Stimulated activated naive CD8-positive, alpha-beta T cell treated with anti-CD3 and anti-CD28 coated beads, Interleukin-15, Interleukin-2, amounts not matched to agents 100 U/mL and 50 U/mL, for 24 hours (primary cell): ENCODE measurements around the gene SLC38A2.
A peak's percentile ranks its signal among the peaks of the same experiment; 100 is the strongest.
"Not testable (repeated sequence)": the region's sequence is repeated elsewhere in the genome, so short reads cannot be mapped to it uniquely, and the experiment has no call there.

ENCODE experiments used
- ATAC-seq: fragments of 150-1000 bp; cut with Tn5 transposase; one replicate; pipeline ENCODE4 v1.10.0; 2021
- DNase-seq: peaks from one replicate; pipeline ENCODE4 v3.0.0; 2021

SLC38A2 gene

GRCh38 chr12:46372544-46373300 lies at the start of gene SLC38A2:
TSS of gene SLC38A2 (minus strand) at chr12:46372773. CDS start at chr12:46371293, 1,480 bp downstream.
- peak; percentile 99 for DNase-seq
- peak; percentile 88 for ATAC-seq

DNA sequence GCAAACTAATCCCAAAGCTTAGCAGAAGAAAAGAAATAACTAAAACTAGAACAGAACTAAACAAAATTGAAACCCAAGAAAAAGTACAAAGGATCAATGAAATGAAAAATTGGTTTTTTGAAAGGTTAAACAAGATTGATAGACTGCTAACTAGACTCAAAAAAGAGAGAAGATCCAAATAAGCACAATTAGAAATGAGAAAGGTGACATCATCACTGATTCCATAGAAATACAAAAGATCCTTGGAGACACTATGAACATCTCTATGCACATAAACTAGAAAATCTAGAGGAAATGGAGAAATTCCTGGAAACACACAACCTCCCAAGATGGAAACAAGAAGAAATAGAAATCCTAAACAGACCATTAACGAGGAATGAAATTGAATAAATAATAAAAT lies 47.1 kb upstream of the SLC38A2 start:
- ATAC-seq (no peak), DNase-seq (no peak)

DNA sequence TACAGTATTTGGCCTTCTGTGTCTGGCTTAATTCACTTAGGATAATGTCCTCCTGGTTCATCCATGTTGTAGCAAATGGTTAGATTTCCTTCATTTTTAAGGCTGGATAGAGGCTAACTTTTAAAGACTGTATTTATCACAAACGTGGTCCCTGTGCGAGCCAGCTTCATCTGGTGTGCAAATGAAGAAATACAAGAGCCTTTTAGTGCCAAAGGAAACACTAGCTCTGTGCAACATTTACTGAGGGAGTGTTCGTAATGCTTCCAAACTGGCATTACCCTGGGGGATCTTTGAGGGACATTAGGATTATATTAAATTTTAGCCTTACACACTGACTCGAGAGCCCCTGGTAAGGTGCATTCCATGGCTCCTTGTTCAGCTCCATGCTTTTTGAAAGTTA lies 43.0 kb upstream of the SLC38A2 start:
- ATAC-seq = no peak
- no peak for DNase-seq

GRCh38 chr12:46414591-46415268 lies 42.2 kb upstream of the SLC38A2 start:
- DNase-seq (no peak), ATAC-seq (no peak)

GRCh38 chr12:46413368-46413767 lies 40.8 kb upstream of the SLC38A2 start:
- DNase-seq (no peak), ATAC-seq (no peak)

DNA sequence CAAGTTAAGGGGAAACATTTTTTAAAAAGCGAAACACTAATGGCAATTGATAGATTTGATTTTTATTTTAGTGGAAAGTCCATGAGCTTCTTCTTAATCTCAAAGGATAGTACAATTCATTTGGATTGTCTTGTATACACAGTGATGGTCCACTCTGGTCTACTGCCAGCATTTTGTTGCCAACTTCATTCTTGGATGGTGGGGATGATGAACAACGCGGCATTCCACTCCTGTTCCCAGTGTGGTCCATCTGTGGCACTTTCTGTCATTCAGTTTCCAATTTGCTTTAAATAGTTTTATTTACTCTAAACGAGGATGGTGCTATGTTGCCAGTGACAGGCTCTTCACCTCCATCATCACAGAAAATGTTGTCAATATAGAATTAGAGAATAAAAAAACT lies 40.3 kb upstream of the SLC38A2 start:
- DNase-seq (no peak), ATAC-seq (no peak)

- ATAC-seq (no peak), DNase-seq (no peak)
Observed at GRCh38 chr12:46410495-46410894, 37.9 kb upstream of the SLC38A2 start.

- no peak for DNase-seq
- ATAC-seq = no peak
Observed at GRCh38 chr12:46409974-46410373, 37.4 kb upstream of the SLC38A2 start.

DNA sequence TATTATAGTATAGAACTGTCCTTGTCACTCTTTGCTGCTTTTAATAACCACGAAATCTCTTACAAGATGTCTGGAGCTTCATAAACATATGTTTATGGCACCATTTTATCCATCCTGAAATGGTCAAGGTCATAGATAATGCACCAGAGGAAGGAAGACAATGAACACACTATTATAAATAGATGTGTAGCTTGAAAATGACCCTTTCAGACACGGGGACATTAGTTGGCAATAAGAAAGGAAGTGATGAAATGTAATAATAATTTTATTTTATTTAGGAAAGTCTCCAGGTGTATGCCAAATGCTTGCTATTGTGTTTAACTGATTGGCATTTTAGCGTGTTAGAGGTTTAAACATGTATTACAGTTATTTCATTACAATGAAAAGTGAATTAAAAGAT lies 36.8 kb upstream of the SLC38A2 start:
- no peak for DNase-seq
- no peak for ATAC-seq

DNA sequence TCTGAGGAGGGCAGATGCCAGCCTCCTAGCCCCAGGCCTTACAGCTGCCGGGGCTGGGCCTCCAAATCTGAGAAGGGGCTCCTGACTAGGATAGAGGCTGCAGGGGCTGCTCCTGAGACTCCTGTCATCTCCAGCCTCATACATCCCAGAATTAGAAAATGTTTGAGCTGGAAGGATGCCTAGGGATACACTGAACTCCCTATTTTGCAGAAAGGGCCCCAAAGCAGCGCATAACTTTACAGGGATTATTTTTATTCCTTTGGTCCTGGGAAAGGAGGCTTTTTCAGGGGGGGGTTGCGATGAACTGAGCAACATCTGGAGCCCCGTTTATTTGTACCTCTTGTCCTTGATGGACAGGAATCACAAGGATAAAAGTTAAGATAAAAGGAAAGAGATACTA lies 35.9 kb upstream of the SLC38A2 start:
- no peak for ATAC-seq
- DNase-seq = no peak

DNA sequence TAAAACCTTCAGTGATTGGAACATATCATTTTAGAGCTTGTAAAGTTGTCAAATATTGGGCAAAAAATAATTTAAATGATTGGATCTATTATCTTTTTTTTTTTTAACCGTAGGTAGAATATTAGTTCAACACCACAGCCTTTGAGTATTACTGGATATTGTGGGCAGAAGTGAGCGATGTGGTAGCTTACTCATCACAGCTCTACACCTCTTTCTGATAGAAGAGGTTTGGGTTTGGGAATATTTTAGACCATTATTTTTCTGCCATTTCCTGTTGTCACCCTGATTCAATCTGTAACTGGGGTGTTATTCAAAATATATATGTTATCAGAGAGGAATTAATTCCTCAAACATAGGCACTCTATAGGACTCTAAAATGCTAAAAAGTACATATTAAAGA lies 34.8 kb upstream of the SLC38A2 start:
- no peak for DNase-seq
- peak; percentile 72 for ATAC-seq

- DNase-seq (no peak), ATAC-seq (no peak)
Observed at GRCh38 chr12:46406352-46407027, 33.9 kb upstream of the SLC38A2 start.

GRCh38 chr12:46404733-46405132 lies 32.2 kb upstream of the SLC38A2 start:
- DNase-seq (no peak), ATAC-seq (no peak)

DNA sequence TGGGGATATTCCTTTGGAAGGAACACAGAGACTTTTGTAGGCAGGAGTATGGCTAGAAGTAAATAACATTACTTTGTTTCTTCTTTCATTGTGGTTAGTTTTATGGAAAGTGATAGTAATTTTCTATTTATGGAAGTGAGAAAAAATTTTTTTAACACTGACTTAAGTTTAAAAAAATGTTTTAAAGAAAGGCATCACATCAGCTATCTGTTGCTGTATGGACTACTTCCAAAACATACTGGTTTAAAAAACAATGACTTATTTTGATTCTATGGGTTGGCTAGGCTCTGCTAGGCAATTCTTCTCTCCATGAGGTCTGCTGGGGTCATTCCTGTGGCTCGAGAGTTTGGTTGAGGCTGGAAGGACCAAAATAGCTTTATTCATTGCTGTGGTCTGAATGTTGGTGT lies 31.7 kb upstream of the SLC38A2 start:
- DNase-seq (no peak), ATAC-seq (no peak)

DNA sequence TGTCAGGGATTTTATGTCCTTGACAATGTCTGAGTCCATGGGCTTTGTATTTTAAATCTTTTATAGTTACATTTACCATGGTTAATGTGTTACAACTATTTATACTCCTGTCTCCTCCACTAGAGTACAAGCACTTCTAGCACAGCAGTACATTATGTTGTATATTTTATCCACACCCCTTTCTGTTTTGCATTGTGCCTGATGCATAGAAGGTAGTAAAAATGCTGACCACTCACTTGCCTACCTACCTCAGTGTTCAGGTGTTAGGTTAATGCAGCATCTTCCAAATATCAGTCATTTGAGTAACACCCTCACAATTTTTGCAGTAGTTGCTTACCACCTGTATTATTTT lies 31.1 kb upstream of the SLC38A2 start:
- ATAC-seq = no peak

DNA sequence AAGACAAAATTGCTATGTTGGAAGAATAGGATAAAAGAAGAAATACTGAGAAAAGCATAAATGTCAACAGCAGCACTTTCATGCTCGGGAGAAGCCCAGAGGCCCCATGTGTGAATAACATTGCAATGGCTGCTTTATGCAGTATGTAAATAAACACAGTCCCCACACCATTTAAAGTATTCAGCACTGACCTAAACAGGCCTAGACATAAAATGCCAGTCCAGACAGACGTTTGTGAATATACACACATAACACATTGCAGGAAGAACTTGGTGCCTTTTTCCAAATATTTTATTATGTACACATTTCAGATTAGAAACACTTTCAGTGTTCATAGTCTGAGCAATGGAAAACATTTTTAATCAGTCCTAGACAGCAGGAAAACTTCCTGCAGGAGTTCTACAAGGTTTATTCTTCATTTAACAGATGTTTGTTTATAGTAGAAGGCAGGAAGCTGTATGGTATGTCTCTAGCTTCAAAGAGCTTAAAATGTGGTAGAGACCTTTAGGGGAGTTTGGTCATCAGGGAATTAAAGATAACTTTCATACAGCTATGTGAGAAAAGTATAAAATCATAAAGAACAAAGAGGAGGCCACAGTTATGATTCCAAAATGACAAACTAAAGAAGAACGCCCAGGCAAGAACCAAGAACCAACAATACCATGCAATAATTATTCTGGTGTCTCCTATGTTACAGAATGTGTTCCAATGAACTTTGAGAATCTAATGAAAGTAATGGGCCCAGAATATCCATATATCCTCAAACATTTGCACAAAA lies 30.6 kb upstream of the SLC38A2 start:
- DNase-seq = no peak
- ATAC-seq = no peak

More for the DNA sequence above, 31.1 kb upstream of the SLC38A2 start:
- no peak for DNase-seq

GRCh38 chr12:46402451-46402850 lies 29.9 kb upstream of the SLC38A2 start:
- DNase-seq = no peak
- no peak for ATAC-seq

DNA sequence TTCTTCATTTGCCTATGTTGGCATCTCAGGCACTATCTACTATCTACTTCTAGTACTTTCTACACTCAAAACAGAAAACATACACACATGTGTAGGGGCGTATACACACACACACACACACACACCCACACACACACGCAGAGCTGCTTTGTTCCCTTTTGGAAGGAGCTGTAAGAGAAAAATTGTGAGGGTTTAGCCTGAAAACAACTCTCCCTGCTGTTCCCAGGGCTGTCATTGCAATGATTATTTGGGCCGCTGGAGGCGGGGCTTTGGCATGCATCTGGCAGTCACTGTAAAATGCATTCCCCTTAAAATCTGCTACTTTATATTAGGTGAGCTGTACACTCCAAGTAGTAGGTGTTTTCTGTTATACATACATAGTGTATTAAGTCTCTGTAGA lies 29.1 kb upstream of the SLC38A2 start:
- ATAC-seq (no peak), DNase-seq (no peak)

- no peak for ATAC-seq
- DNase-seq = no peak
Observed at GRCh38 chr12:46400406-46400805, 27.8 kb upstream of the SLC38A2 start.

DNA sequence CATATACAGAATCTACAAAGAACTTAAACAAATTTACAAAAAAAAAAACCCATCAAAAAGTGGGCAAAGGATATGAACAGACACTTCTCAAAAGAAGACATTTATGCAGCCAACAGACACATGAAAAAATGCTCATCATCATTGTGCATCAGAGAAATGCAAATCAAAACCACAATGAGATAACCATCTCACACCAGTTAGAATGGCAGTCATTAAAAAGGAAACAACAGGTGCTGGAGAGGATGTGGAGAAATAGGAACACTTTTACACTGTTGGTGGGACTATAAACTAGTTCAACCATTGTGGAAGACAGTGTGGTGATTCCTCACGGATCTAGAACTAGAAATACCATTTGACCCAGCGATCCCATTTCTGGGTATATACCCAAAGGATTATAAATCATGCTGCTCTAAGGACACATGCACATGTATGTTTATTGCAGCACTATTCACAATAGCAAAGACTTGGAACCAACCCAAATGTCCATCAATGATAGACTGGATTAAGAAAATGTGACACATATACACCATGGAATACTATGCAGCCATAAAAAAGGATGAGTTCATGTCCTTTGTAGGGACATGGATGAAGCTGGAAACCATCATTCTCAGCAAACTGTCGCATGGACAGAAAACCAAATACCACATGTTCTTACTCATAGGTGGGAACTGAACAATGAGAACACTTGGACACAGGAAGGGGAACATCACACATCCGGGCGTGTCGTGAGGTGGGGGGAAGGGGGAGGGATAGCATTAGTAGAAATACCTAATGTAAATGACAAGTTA lies 27.1 kb upstream of the SLC38A2 start:
- ATAC-seq, DNase-seq: not testable (repeated sequence)

GRCh38 chr12:46396826-46397225 lies 24.3 kb upstream of the SLC38A2 start:
- DNase-seq (no peak), ATAC-seq (no peak)

- no peak for ATAC-seq
Observed at GRCh38 chr12:46395388-46395787, 22.8 kb upstream of the SLC38A2 start.

More at GRCh38 chr12:46395388-46395787, 22.8 kb upstream of the SLC38A2 start:
- DNase-seq = no peak
